ENCODE results near the gene IFI16. TPM values are rescaled to one million over a fixed set of nuclear protein-coding genes. Genes with fewer than 3 reads are reported as not detected.
"Not testable (repeated sequence)": the region's sequence is repeated elsewhere in the genome, so short reads cannot be mapped to it uniquely, and the experiment has no call there.

Gene IFI16
- total RNA-seq, 1 donor from 2014 or later = 5.2 TPM

GRCh38 chr1:159006210-159006807 lies 3.4 kb upstream of the IFI16 start:
- not testable (repeated sequence) for ATAC-seq; DNase-seq (ENCODE audit: low spot score)

DNA sequence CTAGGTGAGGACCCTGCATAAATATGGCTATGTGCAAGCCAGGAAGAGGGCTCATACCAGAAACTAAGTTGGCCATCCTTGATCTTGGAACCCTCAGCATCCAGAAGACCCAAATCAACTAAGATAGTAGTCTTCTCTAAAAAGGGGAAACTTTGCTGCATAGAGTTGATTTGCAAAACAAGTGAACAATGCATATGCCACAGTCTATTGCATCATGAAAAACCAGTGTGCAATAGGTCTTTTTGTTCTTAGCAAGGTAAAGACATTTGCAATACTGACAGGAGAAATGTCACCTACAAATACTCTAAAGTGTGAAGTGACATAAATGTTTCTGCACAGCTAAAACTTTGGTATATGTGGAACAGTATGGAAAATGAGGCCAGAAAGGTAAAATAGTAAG lies 2.0 kb upstream of the IFI16 start:
- no peak for ATAC-seq
- DNase-seq (ENCODE audit: low spot score) = no peak

GRCh38 chr1:159008744-159009188 lies 941 bp upstream of the IFI16 start:
- ATAC-seq (no peak), DNase-seq (ENCODE audit: low spot score) (no peak)

DNA sequence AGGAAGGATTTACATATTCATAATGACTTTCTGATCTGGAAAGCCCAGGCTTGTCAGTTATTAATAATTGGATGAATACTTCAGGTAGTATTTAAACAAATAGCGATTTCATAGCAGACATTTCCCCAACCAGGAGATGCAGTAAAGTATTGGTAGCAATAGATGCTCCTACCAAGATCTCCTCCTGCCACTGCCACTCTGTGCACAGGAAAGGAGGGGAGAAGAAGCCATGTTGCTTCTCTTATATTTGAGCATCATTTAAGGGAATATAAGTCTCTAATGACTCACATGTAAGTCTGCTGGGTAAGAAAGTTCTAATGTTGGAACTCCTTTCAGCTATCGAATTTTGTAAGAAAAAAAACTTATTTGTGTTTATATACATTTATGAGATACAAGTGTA lies 420 bp upstream of the IFI16 start:
- DNase-seq (ENCODE audit: low spot score) (no peak), ATAC-seq (no peak)

- DNase-seq (ENCODE audit: low spot score) = no peak
- ATAC-seq = no peak
These were observed 684 bp downstream of the IFI16 start for GRCh38 chr1:159010391-159010790.

GRCh38 chr1:159011001-159011400 lies 1.3 kb downstream of the IFI16 start:
- not testable (repeated sequence) for ATAC-seq

DNA sequence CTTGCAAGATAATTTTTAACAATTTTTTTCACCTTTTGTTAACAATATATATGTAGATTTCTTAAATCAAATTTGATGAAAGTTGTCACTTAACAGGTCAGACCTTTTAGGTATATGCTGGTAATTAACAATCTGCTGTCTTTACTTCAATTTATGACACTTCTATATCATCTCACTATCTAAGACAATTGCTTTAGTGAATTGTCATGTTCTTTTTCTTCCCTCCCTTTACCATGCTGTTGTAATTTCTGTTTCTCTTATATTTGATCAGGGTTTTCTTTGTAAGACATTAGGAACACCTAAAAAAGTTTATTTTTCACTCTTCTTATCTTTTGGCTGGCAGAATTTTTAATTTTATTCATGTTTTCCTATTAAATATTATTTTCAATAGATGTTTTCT lies 2.0 kb downstream of the IFI16 start:
- no peak for ATAC-seq
- no peak for DNase-seq (ENCODE audit: low spot score)

More at GRCh38 chr1:159011001-159011400, 1.3 kb downstream of the IFI16 start:
- DNase-seq (ENCODE audit: low spot score) = not testable (repeated sequence)

GRCh38 chr1:159012495-159012894 lies 2.8 kb downstream of the IFI16 start:
- no peak for DNase-seq (ENCODE audit: low spot score)
- peak; percentile 40 for ATAC-seq

DNA sequence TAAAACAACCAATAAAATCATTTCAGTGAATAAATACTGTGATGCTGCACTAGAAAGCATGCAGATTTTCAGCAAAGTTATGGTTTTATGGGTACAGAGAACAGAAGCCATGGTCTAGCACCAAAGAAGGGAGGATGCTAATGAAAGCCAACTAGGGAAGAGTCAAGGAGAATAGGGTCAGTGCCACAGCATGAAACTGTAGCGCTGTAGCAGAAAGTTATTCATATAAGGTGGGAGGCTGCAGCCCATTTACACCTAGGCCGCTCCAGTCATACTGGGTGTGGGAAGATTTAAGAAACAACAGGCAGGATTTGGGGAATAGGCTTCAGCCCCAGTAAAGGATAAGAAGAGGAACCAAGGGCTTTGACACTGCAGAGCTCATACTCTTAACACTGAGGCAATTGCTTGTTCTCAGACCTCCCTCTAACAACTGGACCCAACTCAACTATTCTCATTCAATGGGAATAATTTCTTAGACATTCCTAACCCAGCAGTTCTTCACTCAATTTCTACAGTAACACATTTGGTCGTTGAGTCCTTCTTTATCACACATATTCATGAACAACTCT lies 4.4 kb downstream of the IFI16 start:
- DNase-seq (ENCODE audit: low spot score) = no peak
- ATAC-seq = no peak

GRCh38 chr1:159014851-159015250 lies 5.1 kb downstream of the IFI16 start:
- DNase-seq (ENCODE audit: low spot score) = no peak
- no peak for ATAC-seq

- ATAC-seq (peak; percentile 85), DNase-seq (ENCODE audit: low spot score) (no peak)
These were observed 5.8 kb downstream of the IFI16 start for GRCh38 chr1:159015440-159015909.

DNA sequence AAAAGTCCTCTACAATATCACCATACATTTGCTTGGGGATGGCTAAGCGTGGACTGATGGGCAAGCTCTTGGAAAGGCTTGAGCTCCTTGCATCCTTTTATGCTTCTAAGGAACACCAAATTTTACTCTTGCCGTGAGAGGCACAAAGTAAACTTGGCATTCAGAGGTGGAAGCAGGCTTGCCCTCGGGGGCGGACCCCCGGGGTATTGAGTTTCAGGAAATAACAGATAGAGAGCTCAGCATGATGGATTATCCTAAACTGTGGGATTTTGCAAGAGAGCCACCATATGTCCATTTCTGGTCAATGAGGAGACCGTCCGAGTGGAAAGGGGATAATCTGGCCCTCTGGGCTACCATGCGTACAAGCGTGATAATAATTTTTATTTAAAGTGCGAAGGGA lies 14.0 kb downstream of the IFI16 start:
- no peak for DNase-seq (ENCODE audit: low spot score)
- no peak for ATAC-seq

- DNase-seq (ENCODE audit: low spot score) (no peak), ATAC-seq (no peak)
These were observed 15.3 kb downstream of the IFI16 start for GRCh38 chr1:159025043-159025442.

DNA sequence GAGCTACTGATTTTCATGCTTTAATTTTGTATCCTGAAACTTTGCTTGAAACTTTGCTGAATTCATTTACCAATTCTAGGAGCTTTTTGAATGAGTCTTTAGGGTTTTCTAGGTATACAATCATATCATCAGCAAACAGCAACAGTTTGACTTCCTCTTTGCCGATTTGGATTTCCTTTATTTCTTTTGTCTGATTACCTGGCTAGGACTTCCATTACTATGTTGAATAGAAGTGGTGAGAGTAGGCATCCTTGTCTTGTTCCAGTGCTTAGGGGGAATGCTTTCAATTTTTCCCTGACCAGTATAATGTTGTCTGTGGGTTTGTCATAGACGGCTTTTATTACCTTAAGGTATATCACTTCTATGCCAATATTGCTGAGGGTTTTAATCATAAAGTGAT lies 17.1 kb downstream of the IFI16 start:
- not testable (repeated sequence) for DNase-seq (ENCODE audit: low spot score)

DNA sequence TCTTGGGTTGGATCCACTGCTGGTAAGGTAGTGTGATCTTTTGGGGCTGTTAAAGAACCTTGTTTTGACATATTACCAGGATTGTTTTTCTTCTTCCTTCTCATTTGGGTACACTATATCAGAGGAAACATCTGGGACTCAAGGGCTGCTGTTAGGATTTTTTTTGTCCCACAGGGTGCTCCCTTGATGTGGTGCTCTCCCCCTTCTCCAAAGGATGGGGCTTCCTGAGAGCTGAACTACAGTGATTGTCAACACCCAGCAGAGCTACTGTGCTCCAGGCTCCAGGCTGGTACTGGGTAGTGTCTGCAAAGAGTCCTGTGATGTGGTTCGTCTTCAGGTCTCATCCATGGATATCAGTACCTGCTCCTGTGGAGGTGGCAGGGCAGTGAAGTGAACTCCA lies 20.6 kb downstream of the IFI16 start:
- ATAC-seq (no peak), DNase-seq (ENCODE audit: low spot score) (no peak)

More for the DNA sequence above, 17.1 kb downstream of the IFI16 start:
- ATAC-seq = not testable (repeated sequence)

DNA sequence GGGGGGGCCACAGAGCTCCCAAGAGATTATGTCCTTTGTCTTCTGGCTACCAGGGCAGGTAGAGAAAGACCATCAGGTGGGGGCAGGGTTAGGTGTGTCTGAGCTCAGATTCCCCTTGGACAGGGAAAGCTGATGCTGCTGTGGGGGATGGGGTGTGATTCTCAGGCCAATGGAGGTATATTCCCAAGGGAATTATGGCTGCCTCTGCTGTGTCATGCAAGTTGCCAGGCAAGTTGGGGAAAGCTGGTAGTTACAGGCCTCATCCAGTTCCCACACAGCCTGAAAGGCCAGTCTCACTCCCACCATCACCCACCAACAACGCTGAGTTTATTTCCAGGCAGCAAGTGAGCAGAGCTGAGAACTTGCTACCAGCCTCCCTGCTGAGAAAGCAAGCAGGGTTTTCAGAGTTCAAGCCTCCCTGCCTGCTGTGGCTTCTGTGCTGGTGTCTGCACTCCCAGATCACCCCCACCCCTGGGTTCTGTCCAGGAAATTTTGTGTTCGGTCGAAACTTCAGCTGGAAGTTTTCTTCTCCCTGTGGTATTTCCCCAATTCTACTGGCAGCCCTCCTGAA lies 21.3 kb downstream of the IFI16 start:
- no peak for DNase-seq (ENCODE audit: low spot score)
- no peak for ATAC-seq

- DNase-seq (ENCODE audit: low spot score) (no peak), ATAC-seq (no peak)
These were observed 30.5 kb downstream of the IFI16 start for GRCh38 chr1:159040206-159040605.

GRCh38 chr1:159040893-159041724 lies 31.4 kb downstream of the IFI16 start:
- DNase-seq (ENCODE audit: low spot score) (no peak), ATAC-seq (no peak)

DNA sequence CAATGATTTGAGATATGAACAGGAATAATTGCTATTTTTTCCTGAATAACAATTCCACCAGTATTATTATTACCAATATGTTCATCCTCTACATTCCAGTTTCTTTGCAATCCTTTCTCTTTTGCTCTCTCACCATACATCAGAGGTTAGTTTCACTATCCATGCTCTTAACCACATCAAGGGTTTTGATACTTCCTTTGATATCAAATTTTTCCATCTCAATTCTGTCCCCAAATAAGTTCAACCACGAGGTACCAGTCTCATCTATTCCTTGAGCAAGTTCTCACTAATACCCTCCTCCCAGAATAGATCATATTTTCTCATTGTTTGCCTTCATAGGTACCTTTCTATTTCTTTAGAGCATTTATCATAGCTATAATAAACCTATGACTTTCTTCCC lies 36.8 kb downstream of the IFI16 start:
- DNase-seq (ENCODE audit: low spot score); ATAC-seq: not testable (repeated sequence)

GRCh38 chr1:159051436-159051835 lies 41.7 kb downstream of the IFI16 start:
- ATAC-seq (no peak), DNase-seq (ENCODE audit: low spot score) (no peak)

- DNase-seq (ENCODE audit: low spot score) (no peak), ATAC-seq (no peak)
These were observed 44.7 kb downstream of the IFI16 start for GRCh38 chr1:159054427-159054826.
